GM12801 (cell line): Measurements from ENCODE around the gene GRIN2C.

Experiments used
- CTCF ChIP-seq: IDR thresholded peaks from one replicate; pipeline ENCODE4 v1.5.1; 2011; ENCODE audit warnings: control low read depth; ENCODE audit not compliant: insufficient read length; ENCODE audit errors: extremely low read depth

The GRIN2C gene

GRCh38 chr17:74870512-74870911, 10.8 kb upstream of the GRIN2C start:
- TF ChIP-seq CTCF, result no peak

DNA sequence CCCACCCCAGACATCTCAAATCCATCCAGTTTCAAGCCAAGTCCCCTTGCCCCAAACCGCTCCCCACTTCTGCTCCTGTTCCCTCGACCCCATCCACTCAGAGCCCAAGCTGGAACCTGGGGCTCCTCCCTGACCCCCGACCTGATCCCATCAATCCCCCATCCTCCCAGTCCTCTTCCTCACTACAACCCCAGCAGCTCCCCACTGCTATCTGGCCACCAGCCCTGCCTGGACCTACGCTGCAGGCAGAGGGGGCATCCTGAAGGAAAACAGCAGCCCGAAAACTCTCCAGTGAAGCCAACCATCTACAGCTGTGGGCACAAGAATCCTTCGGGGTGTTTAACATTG, 9.2 kb upstream of the GRIN2C start:
- no peak for TF ChIP-seq CTCF

DNA sequence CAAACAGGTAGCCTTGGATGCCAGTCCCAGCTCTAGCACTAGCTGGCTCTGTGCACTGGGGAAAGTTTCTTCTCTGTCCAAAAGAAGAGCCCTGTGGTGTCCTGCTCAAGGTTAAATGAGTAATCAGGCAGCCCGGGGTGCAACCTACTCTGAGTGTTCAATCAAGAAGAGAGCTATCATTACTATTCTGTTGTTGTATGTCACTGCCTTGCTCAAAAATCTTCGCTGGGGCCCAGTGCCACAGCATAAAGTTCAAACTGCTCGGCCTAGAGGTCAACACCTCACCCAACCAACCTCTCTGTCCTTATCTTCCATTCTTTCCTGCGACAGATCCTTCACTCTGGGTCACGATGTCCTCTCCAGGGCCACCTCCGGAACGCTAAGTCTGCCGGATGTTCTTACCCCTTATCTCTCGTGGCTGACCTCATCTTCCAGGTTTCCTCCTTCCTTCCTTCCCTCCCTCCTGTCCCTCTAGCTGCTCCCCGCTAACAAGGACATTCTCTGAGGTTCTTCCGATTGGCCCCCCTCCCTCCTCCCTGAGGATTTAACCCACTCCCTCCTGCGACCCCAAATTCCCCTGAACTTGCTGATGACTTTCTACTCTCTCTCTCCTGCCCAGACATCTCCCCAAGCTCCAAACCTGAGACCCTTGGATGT, 8.7 kb upstream of the GRIN2C start:
- TF ChIP-seq CTCF, result no peak

GRCh38 chr17:74866198-74866835, 6.6 kb upstream of the GRIN2C start:
- TF ChIP-seq CTCF, result no peak

- TF ChIP-seq CTCF, result no peak
Measured at GRCh38 chr17:74865504-74866197, 6.0 kb upstream of the GRIN2C start.

GRCh38 chr17:74864866-74865395, 5.2 kb upstream of the GRIN2C start:
- TF ChIP-seq CTCF, result peak; percentile 36

GRCh38 chr17:74864297-74864865, 4.7 kb upstream of the GRIN2C start:
- TF ChIP-seq CTCF, result no peak
